SIG-M5 (cell line): ENCODE data around the gene SURF6.
"Not testable (repeated sequence)": the region's sequence is repeated elsewhere in the genome, so short reads cannot be mapped to it uniquely, and the experiment has no call there.

Experiments
- DNase-seq: peaks from one replicate; lab custom pipeline; 2025; lab: John Stamatoyannopoulos, UW

The SURF6 gene

DNA sequence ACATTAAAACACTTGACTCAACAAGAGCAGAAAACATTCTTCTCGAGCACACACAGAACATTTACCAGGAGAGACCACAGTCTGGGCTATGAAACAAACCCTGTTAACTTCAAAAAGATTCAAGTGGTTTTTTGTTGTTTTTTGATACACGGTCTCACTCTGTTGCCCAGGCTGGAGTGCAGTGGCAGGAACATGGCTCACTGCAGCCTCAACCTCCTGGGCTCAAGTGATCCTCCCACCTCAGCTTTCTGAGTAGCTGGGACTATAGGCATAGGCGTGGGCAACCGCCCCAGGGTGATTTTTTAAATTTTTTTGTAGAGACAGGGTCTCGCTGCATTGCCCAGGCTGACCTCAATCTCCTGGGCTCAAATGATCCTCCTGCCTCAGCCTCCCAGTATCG, 9.0 kb downstream of the SURF6 start:
- not testable (repeated sequence) for DNase-seq

DNA sequence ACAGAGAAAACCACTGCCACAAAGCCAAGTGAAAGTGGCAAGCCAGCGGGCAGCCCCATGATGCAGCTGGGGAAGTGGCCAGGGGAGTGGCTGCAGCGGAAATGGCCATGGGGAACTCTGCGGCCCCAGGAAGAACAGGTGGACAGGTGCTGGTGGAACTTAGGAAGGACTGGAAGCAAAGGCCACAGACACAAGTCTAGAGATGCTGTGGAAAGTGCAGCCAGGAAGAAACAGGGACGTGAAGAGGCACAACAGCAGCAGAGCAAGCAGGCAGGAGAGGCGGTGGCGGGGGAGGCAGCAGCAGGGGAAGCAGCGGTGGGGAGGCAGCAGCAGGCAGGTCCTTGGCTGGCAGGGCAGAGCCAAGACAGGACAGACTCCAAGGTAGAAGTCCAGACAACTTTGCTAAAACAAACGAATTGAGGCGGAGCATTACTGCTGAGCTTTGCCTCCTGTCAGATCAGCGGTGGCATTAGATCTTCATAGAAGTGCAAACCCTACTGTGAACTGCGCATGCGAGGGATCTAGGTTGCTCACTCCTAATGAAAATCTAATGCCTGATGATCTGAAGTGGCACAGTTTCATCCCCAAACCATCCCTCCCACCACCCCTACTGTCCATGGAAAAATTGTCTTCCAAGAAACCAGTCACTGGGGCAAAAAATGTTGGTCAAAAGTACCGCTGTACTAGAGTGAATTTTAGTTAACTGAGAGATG, 11.8 kb downstream of the SURF6 start:
- no peak for DNase-seq

DNA sequence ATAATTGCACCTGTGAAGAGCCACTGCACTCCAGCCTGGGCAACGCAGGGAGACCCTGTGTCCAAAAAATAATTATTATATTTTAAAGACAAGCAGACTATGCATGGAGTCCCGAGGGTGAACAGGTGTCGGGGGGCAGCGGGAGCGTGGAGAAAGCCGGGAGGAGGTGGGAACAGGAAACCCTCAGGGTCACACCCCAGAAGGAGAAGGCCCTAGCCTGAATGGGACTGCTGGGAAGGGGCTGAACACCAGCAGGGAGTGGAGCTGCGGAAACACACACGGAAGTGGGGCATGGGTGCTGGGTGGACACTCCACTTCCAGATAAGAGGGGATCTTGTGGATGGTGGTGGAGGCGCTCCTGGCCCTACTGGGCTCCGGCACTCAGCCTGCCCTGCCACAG, 12.8 kb downstream of the SURF6 start:
- no peak for DNase-seq

DNA sequence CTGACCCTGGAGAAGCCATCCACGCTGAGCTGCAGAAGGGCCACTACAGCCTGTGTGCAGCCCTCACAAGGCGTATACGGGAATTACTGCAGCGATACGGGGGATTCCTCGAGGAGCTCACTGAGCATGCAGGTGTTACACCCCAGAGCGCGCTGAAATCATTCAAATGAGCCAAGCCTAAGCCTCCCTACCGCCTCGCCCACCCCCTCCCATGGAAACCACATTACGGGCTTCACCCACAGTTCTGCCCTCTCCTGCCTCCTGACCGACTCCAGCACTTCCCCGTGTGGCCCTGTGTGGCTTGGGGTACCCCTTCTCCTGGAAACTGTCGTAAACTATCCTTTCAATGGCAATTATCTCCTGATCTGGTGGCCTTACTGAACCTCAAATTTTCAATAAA, 13.3 kb downstream of the SURF6 start:
- DNase-seq = no peak

- DNase-seq = no peak
Observed at GRCh38 chr9:133321411-133321935, 14.5 kb downstream of the SURF6 start.

DNA sequence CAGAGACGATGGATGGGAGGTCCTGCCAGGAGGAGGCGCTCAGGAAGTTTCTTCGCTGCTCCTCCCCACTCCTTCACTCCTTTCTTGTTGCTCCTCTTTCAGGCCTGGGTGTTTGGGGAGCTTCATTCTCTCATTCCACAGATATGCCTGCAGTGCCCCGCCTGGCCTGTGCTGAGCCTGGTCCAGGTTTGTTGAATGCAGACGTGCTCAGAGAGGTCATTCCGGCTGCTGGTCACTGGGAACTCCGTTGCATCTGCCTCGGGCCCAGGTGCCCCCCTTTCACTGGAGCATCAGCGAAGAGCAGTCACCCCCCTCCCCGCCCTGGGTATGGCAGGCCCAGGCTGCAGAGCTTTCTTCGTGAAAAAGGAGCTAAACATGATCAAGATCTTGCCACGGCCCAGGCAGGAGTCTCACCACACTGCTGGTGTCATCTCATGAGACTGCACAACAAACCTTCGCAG, 15.5 kb downstream of the SURF6 start:
- DNase-seq = no peak

GRCh38 chr9:133317551-133317950, 18.4 kb downstream of the SURF6 start:
- DNase-seq = not testable (repeated sequence)

- DNase-seq = no peak
Observed at GRCh38 chr9:133315997-133316396, 20.0 kb downstream of the SURF6 start.

GRCh38 chr9:133309608-133310007, 26.4 kb downstream of the SURF6 start:
- no peak for DNase-seq

- no peak for DNase-seq
Observed at GRCh38 chr9:133307301-133307700, 28.7 kb downstream of the SURF6 start.

- no peak for DNase-seq
Observed at GRCh38 chr9:133306242-133307204, 29.5 kb downstream of the SURF6 start.

DNA sequence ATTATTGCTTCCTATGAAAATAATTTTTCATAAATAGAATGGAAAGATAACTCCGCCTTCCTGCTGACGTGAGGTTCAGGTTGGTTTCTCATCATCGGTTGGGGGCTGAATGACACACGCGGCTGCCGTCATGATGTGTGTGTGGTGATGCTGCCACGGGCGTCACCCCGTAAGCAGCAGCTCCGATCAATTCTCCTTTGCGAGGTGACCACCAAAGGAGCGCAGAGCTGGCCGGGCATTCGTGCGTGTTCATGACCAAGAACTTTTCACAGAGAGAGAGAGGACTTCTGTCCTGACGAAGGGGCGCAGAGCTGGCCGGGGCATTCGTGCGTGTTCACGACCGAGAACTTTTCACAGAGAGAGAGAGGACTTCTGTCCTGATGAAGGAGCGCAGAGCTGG, 30.3 kb downstream of the SURF6 start:
- no peak for DNase-seq

- DNase-seq = no peak
Observed at GRCh38 chr9:133304477-133305377, 31.3 kb downstream of the SURF6 start.

GRCh38 chr9:133304158-133304470, 31.9 kb downstream of the SURF6 start:
- no peak for DNase-seq

- no peak for DNase-seq
Observed at GRCh38 chr9:133303266-133304157, 32.5 kb downstream of the SURF6 start.

- DNase-seq = no peak
Observed at GRCh38 chr9:133301253-133302230, 34.4 kb downstream of the SURF6 start.

DNA sequence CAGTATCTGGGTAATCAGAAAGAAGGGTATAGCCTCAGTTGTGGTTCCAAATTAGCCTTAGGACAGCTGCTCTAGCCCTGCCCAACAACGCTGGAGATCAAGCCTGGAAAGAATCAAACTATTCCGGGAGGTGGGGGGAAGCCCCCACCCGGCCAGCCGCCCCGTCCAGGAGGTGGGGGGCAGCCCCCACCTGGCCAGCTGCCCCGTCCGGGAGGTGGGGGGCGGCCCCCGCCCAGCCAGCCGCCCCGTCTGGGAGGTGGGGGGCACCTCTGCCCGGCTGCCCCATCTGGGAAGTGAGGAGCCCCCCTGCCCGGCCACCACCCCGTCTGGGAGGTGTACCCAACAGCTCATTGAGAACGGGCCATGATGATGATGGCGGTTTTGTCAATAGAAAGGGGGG, 36.0 kb downstream of the SURF6 start:
- not testable (repeated sequence) for DNase-seq

DNA sequence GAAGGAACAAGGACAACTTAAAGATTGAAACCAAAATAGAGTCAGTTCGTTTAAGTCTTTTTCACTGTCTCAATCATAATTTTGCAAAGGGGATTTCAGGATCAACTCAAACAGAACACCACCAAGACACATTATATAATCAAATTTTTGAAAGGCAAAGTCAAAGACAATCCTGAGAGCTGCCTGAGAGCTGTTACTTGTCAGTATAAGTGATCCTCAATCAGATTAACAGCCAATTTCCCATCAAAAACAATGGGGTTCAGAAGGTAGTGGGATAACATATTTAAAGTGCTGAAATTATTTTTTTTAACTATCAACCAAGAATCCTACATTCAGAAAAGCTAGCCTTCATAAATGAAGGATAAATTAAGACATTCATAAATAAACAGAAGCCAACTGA, 41.7 kb downstream of the SURF6 start:
- DNase-seq = no peak

GRCh38 chr9:133290751-133291302, 45.2 kb downstream of the SURF6 start:
- DNase-seq = no peak
